ENCODE measurements around the gene TUSC2. TPM values are rescaled to one million over a fixed set of nuclear protein-coding genes. Genes with fewer than 3 reads are reported as not detected.

TUSC2 gene
- total RNA-seq, 1 experiment from 2014 or later: 38.3 TPM

- intact Hi-C loops (cut with micrococcal nuclease; ENCODE audit: unreplicated experiment): no loop called here
- no peaks in the 10 kb centered on the region for H3K4me1 Mint-ChIP-seq (ENCODE audit: low read depth, unreplicated experiment)
- TF ChIP-seq, protein P1, sequence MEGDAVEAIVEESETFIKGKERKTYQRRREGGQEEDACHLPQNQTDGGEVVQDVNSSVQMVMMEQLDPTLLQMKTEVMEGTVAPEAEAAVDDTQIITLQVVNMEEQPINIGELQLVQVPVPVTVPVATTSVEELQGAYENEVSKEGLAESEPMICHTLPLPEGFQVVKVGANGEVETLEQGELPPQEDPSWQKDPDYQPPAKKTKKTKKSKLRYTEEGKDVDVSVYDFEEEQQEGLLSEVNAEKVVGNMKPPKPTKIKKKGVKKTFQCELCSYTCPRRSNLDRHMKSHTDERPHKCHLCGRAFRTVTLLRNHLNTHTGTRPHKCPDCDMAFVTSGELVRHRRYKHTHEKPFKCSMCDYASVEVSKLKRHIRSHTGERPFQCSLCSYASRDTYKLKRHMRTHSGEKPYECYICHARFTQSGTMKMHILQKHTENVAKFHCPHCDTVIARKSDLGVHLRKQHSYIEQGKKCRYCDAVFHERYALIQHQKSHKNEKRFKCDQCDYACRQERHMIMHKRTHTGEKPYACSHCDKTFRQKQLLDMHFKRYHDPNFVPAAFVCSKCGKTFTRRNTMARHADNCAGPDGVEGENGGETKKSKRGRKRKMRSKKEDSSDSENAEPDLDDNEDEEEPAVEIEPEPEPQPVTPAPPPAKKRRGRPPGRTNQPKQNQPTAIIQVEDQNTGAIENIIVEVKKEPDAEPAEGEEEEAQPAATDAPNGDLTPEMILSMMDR (IDR thresholded peaks at IDR 0.05; ENCODE audit: insufficient read depth in 1 of 2, low read depth in 1 of 2, low read length in 1 of 2, severe bottlenecking in 1 of 2, unreplicated experiment in 1 of 2): no peak
- H3K4me1 ChIP-seq: peaks cover 7% of the 10 kb centered on the region
- H3K4me3 Mint-ChIP-seq (ENCODE audit: unreplicated experiment): no peak overlapping the region
- ChIA-PET CTCF (interaction anchor here (1.3 kb wide), 1 partner anchor 10 kb away, joined by 3 read pairs; no protein-coding TSS in a partner anchor), POLR2A (no interaction called here)
- no TSS peak for BruUV-seq (replicated peaks)
- DNase-seq: no peak
- H3K9me3 ChIP-seq: no peaks in the 10 kb centered on the region
- no peak overlapping the region for H3K27ac Mint-ChIP-seq (ENCODE audit: unreplicated experiment)
- H3K9me3 Mint-ChIP-seq (ENCODE audit: unreplicated experiment): no peaks in the 10 kb centered on the region
- H3K36me3 ChIP-seq (ENCODE audit: control insufficient read depth, insufficient read depth, low read length): peaks cover 6% of the 10 kb centered on the region
- H3K36me3 Mint-ChIP-seq (ENCODE audit: insufficient read depth, unreplicated experiment): peaks cover 77% of the 10 kb centered on the region
- no peak overlapping the region for H3K4me3 ChIP-seq (ENCODE audit: low read depth, low read length)
- no peaks in the 10 kb centered on the region for H3K27me3 ChIP-seq (replicated peaks; ENCODE audit: control insufficient read depth, insufficient read depth, low read length)
- no peaks in the 10 kb centered on the region for H3K27me3 Mint-ChIP-seq (ENCODE audit: insufficient read depth, unreplicated experiment)
These were observed 3.4 kb upstream of the TUSC2 start for GRCh38 chr3:50331364-50331907.

DNA sequence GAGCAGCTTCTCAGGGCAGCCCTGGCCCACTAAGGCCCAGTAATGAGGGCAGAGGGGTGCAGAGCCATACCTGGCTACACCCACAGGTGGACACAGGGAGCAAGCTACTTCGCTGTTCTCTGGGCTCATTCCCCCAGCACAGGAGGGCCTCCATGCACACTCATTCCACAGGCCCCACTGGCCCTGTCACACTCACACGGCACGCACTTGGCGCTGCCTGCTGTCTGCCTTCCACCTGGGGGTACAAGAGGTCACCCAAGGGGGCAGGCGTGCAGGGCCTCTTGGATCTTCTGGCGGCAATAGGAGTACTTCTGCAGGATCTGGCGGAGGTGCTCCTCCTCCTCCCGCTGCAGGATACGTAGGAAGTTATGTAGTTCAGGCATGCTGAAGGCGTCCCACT, 2.3 kb upstream of the TUSC2 start:
- ChIA-PET CTCF (no interaction called here), POLR2A (no interaction called here)
- BruUV-seq (replicated peaks): no TSS peak
- H3K27me3 ChIP-seq (replicated peaks; ENCODE audit: control insufficient read depth, insufficient read depth, low read length): no peaks in the 10 kb centered on the region
- H3K4me3 ChIP-seq (ENCODE audit: low read depth, low read length): no peak overlapping the region
- Mint-ChIP-seq H3K36me3 (ENCODE audit: insufficient read depth, unreplicated experiment) (peaks cover 69% of the 10 kb centered on the region), H3K4me1 (ENCODE audit: low read depth, unreplicated experiment) (no peaks in the 10 kb centered on the region), H3K27me3 (ENCODE audit: insufficient read depth, unreplicated experiment) (no peaks in the 10 kb centered on the region), H3K27ac (ENCODE audit: unreplicated experiment) (no peak overlapping the region), H3K4me3 (ENCODE audit: unreplicated experiment) (no peak overlapping the region), H3K9me3 (ENCODE audit: unreplicated experiment) (no peaks in the 10 kb centered on the region)
- peaks cover under 1% of the 10 kb centered on the region for H3K4me1 ChIP-seq
- H3K36me3 ChIP-seq (ENCODE audit: control insufficient read depth, insufficient read depth, low read length): peaks cover 6% of the 10 kb centered on the region
- intact Hi-C loops (cut with micrococcal nuclease; ENCODE audit: unreplicated experiment): no loop called here
- TF ChIP-seq, protein P1 (IDR thresholded peaks at IDR 0.05; ENCODE audit: insufficient read depth in 1 of 2, low read depth in 1 of 2, low read length in 1 of 2, severe bottlenecking in 1 of 2, unreplicated experiment in 1 of 2): no peak
- no peaks in the 10 kb centered on the region for H3K9me3 ChIP-seq
- DNase-seq: no peak

GRCh38 chr3:50327129-50327528, 894 bp downstream of the TUSC2 start:
- Mint-ChIP-seq H3K4me3 (ENCODE audit: unreplicated experiment) (peak overlapping the region; percentile 92), H3K27ac (ENCODE audit: unreplicated experiment) (peak overlapping the region; percentile 93), H3K9me3 (ENCODE audit: unreplicated experiment) (no peaks in the 10 kb centered on the region), H3K27me3 (ENCODE audit: insufficient read depth, unreplicated experiment) (no peaks in the 10 kb centered on the region), H3K4me1 (ENCODE audit: low read depth, unreplicated experiment) (no peaks in the 10 kb centered on the region), H3K36me3 (ENCODE audit: insufficient read depth, unreplicated experiment) (peaks cover 50% of the 10 kb centered on the region)
- Histone ChIP-seq H3K4me3 (ENCODE audit: low read depth, low read length) (peak overlapping the region; percentile 78), H3K36me3 (ENCODE audit: control insufficient read depth, insufficient read depth, low read length) (peaks cover 3% of the 10 kb centered on the region), H3K4me1 (peaks cover 13% of the 10 kb centered on the region), H3K27me3 (replicated peaks; ENCODE audit: control insufficient read depth, insufficient read depth, low read length) (no peaks in the 10 kb centered on the region), H3K9me3 (no peaks in the 10 kb centered on the region)
- intact Hi-C loops (cut with micrococcal nuclease; ENCODE audit: unreplicated experiment): no loop called here
- TF ChIP-seq, protein P1 (IDR thresholded peaks at IDR 0.05; ENCODE audit: insufficient read depth in 1 of 2, low read depth in 1 of 2, low read length in 1 of 2, severe bottlenecking in 1 of 2, unreplicated experiment in 1 of 2): no peak
- DNase-seq: no peak
- CTCF ChIA-PET: interaction anchor here (0.9 kb wide), 1 partner anchor 24 kb away, joined by 4 read pairs; the partner anchor contains the start of gene HYAL1
- POLR2A ChIA-PET: interaction anchor here (1.0 to 2.2 kb wide), 5 partner anchors 10 to 91 kb away, joined by 4 to 57 read pairs (median 7); partner anchors contain the start of genes CYB561D2, GNAI2, IFRD2 and NPRL2
- no TSS peak for BruUV-seq (replicated peaks)
